ENCODE data around the gene SF3A2. TPM values are rescaled to one million over a fixed set of nuclear protein-coding genes. Genes with fewer than 3 reads are reported as not detected.
A peak's percentile ranks its signal among the peaks of the same experiment; 100 is the strongest.
"Not testable (repeated sequence)": the region's sequence is repeated elsewhere in the genome, so short reads cannot be mapped to it uniquely, and the experiment has no call there.

SF3A2 gene
- total and polyA plus RNA-seq, 2 experiments from 2014 or later = 67.7 to 128 TPM

- no peak for TF ChIP-seq ZNF462 (CRISPR knock-in tag; IDR thresholded peaks at IDR 0.05)
- TF ChIP-seq CTCF (conservative IDR thresholded peaks at IDR 0.05; ENCODE audit: low read depth in 2 of 2) = peak; percentile 55 to 64
Observed at GRCh38 chr19:2199215-2199614, 37.4 kb upstream of the SF3A2 start (continued).

GRCh38 chr19:2199861-2200623 lies 36.6 kb upstream of the SF3A2 start:
- no peaks in the 10 kb centered on the region; the same call in 2 of the 3 replicates for H3K9me3 Mint-ChIP-seq
- ATAC-seq (no peak), DNase-seq (ENCODE audit: low spot score) (no peak)
- no peak overlapping the region for H3K4me2 ChIP-seq
- H3K27ac ChIP-seq (ENCODE audit: low read depth) = peak overlapping the region; percentile 74; the same call in 1 of the 2 replicates
- no peaks in the 10 kb centered on the region for H3K9me2 ChIP-seq (ENCODE audit: insufficient read depth)
- peaks cover 6% of the 10 kb centered on the region; the same call in 1 of the 3 replicates for H3K4me1 Mint-ChIP-seq
- no peaks in the 10 kb centered on the region; the same call in 1 of the 2 replicates for H4K20me1 ChIP-seq (replicated peaks; ENCODE audit: insufficient read depth)
- H3K36me3 Mint-ChIP-seq (ENCODE audit: low read depth) = peaks cover 25% of the 10 kb centered on the region
- 0 out of 2 replicates have a peak, but pooled peaks cover 6% of the 10 kb centered on the region for H3F3A ChIP-seq (replicated peaks; ENCODE audit: low read depth)
- H3K4me1 ChIP-seq (ENCODE audit: insufficient read depth) = no peaks in the 10 kb centered on the region
- H3K36me3 ChIP-seq (ENCODE audit: insufficient read depth) = no peaks in the 10 kb centered on the region; the same call in 1 of the 2 replicates
- H3K27me3 ChIP-seq (ENCODE audit: insufficient read depth) = no peaks in the 10 kb centered on the region
- H3K4me3 Mint-ChIP-seq = no peak overlapping the region
- no peak overlapping the region; the same call in 1 of the 2 replicates for H3K27ac Mint-ChIP-seq
- no peak for TF ChIP-seq POLR2AphosphoS5 (IDR thresholded peaks at IDR 0.05; ENCODE audit: low read depth)
- TF ChIP-seq CREB1 (CRISPR knock-in tag; IDR thresholded peaks at IDR 0.05; ENCODE audit: low read depth) = no peak
- no peak for TF ChIP-seq ZNF114 (CRISPR knock-in tag; IDR thresholded peaks at IDR 0.05)
- no peak for TF ChIP-seq EZH2phosphoT487 (IDR thresholded peaks at IDR 0.05; ENCODE audit: unreplicated experiment)
- H3K4me3 ChIP-seq = no peak overlapping the region
- H3K79me2 ChIP-seq (replicated peaks; ENCODE audit: insufficient read depth) = peaks cover 30% of the 10 kb centered on the region
- peaks cover 5% of the 10 kb centered on the region for H3K27me3 Mint-ChIP-seq (ENCODE audit: insufficient read depth, low read depth, poor library complexity)
- no peak overlapping the region for H2AFZ ChIP-seq

DNA sequence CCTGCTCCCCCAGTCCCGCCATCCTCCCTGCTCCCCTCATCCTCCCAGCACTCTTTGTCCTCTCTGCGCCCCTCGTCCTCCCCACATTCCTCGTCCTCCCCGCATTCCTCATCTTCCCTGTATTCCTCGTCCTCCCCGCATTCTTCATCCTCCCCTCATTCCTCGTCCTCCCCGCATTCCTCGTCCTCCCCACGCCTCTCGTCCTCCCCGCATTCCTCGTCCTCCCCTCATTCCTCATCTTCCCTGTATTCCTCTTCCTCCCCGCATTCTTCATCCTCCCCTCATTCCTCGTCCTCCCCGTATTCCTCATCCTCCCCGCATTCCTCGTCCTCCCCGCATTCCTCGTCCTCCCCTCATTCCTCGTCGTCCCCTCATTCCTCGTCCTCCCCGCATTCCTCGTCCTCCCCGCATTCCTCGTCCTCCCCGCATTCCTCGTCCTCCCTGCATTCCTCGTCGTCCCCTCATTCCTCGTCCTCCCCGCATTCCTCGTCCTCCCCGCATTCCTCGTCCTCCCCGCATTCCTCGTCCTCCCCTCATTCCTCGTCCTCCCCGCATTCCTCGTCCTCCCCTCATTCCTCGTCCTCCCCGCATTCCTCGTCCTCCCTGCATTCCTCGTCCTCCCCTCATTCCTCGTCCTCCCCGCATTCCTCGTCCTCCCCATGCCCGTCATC lies 35.9 kb upstream of the SF3A2 start:
- H3K9me2 ChIP-seq (ENCODE audit: insufficient read depth); H3K4me3 ChIP-seq; H3K4me3 Mint-ChIP-seq; H3K4me1 ChIP-seq (ENCODE audit: insufficient read depth); H3K4me1 Mint-ChIP-seq; H3K9me3 Mint-ChIP-seq; H4K20me1 ChIP-seq (replicated peaks; ENCODE audit: insufficient read depth); H3F3A ChIP-seq (replicated peaks; ENCODE audit: low read depth); ATAC-seq; H3K4me2 ChIP-seq; H3K27me3 Mint-ChIP-seq (ENCODE audit: insufficient read depth, low read depth, poor library complexity); H2AFZ ChIP-seq; H3K27me3 ChIP-seq (ENCODE audit: insufficient read depth); H3K36me3 ChIP-seq (ENCODE audit: insufficient read depth): not testable (repeated sequence)
- Mint-ChIP-seq H3K36me3 (ENCODE audit: low read depth) (peaks cover 30% of the 10 kb centered on the region), H3K27ac (peak overlapping the region; percentile 67; the same call in 1 of the 2 replicates)
- peak; percentile 48 for DNase-seq (ENCODE audit: low spot score)
- H3K27ac ChIP-seq (ENCODE audit: low read depth) = peak overlapping the region; percentile 74; the same call in 1 of the 2 replicates
- peaks cover 34% of the 10 kb centered on the region for H3K79me2 ChIP-seq (replicated peaks; ENCODE audit: insufficient read depth)

All from GM23338 (cell line).